H1 (cell line): ENCODE measurements around the gene USP49. TPM values are rescaled to one million over a fixed set of nuclear protein-coding genes. Genes with fewer than 3 reads are reported as not detected.

Experiments used
- CTCF ChIA-PET: fragments of 300-600 bp; sonication (Branson Sonifier 250); formaldehyde crosslinking; loops from one replicate; lab custom pipeline; 2021; ENCODE audit not compliant: partially characterized antibody; lab: Charles Lee
- POLR2A ChIA-PET: fragments of 300-600 bp; sonication (Branson Sonifier 250); formaldehyde crosslinking; loops from one replicate; lab custom pipeline; 2021; ENCODE audit warnings: inconsistent platforms; ENCODE audit not compliant: partially characterized antibody; lab: Charles Lee
- DNase-seq, 2 experiments: peaks; one replicate each; pipeline versions ENCODE4 v3.0.0 to v3.0.0-alpha.2; 2010 to 2022; ENCODE audit warnings: low spot score in 2 of 2, low read depth in 1 of 2, mixed read lengths in 1 of 2
- FAIRE-seq: peaks from 2 replicates; lab custom pipeline; 2011; peaks lifted over from hg19 to GRCh38; lab: Jason Lieb, UNC
- H2AFZ ChIP-seq: 2 replicates; pipeline ENCODE4 v1.8.1; 2012; ENCODE audit warnings: low read length, inconsistent platforms
- H2AK5ac ChIP-seq: 2 replicates; pipeline ENCODE4 v1.6.1; 2013; ENCODE audit warnings: low read depth, low read length
- H2BK120ac ChIP-seq: replicated peaks from 2 replicates; pipeline ENCODE3; 2013; ENCODE audit warnings: low read depth, low read length, inconsistent platforms
- H2BK12ac ChIP-seq: 2 replicates; pipeline ENCODE4 v1.6.1; 2013; ENCODE audit warnings: low read depth, low read length
- H2BK15ac ChIP-seq: 2 replicates; pipeline ENCODE4 v1.6.1; 2013; ENCODE audit warnings: low read length
- H2BK20ac ChIP-seq: 2 replicates; pipeline ENCODE4 v1.6.1; 2013; ENCODE audit warnings: low read length
- H2BK5ac ChIP-seq: 2 replicates; pipeline ENCODE4 v1.6.1; 2013; ENCODE audit warnings: low read depth, low read length
- H3K14ac ChIP-seq: 2 replicates; pipeline ENCODE4 v1.6.1; 2013; ENCODE audit warnings: inconsistent platforms; ENCODE audit not compliant: insufficient read length
- H3K18ac ChIP-seq: 2 replicates; pipeline ENCODE4 v1.6.1; 2013; ENCODE audit warnings: low read length; ENCODE audit errors: extremely low read depth
- H3K23ac ChIP-seq: 2 replicates; pipeline ENCODE4 v1.6.1; 2013; ENCODE audit warnings: inconsistent platforms; ENCODE audit not compliant: insufficient read length
- H3K23me2 ChIP-seq: 2 replicates; pipeline ENCODE4 v1.6.1; 2013; ENCODE audit warnings: low read depth, low read length
- H3K27ac ChIP-seq: 2 replicates; pipeline ENCODE4 v1.6.1; 2011; ENCODE audit warnings: low read depth, low read length, inconsistent platforms
- H3K27me3 ChIP-seq, 4 experiments: replicated peaks in 1 of 4; 1 replicate in 1 of 4; 2 replicates in 3 of 4; pipeline versions ENCODE4 v1.6.1 to v1.8.1; 2011 to 2013; ENCODE audit warnings: low read length in 3 of 4, mild to moderate bottlenecking in 3 of 4, inconsistent platforms in 2 of 4, mixed read lengths in 2 of 4, moderate library complexity in 1 of 4; ENCODE audit not compliant: control insufficient read depth in 3 of 4, insufficient read depth in 3 of 4; ENCODE audit errors: extremely low read depth in 1 of 4
- H3K36me3 ChIP-seq, 4 experiments: 2 replicates each; pipeline versions ENCODE4 v1.6.1 to v1.8.1; 2011 to 2013; ENCODE audit warnings: mild to moderate bottlenecking in 4 of 4, low read length in 3 of 4, moderate library complexity in 2 of 4, control low read depth in 1 of 4, inconsistent platforms in 1 of 4; ENCODE audit not compliant: insufficient read depth in 4 of 4, control insufficient read depth in 2 of 4
- H3K4ac ChIP-seq: replicated peaks from 2 replicates; pipeline ENCODE3; 2013; ENCODE audit warnings: low read length, low read depth, mixed read lengths, inconsistent platforms; ENCODE audit not compliant: insufficient read length
- H3K4me1 ChIP-seq, 4 experiments: replicated peaks in 1 of 4; 1 replicate in 1 of 4; 2 replicates in 3 of 4; pipeline versions ENCODE4 v1.6.1 to v1.8.1; 2011 to 2013; ENCODE audit warnings: low read length in 3 of 4, inconsistent platforms in 2 of 4, mixed read lengths in 1 of 4; ENCODE audit not compliant: insufficient read depth in 4 of 4, control insufficient read depth in 3 of 4
- H3K4me2 ChIP-seq, 2 experiments: 2 replicates each; pipeline versions ENCODE4 v1.6.1 to v1.8.1; 2011 to 2013; ENCODE audit warnings: low read depth in 2 of 2, low read length in 2 of 2, control low read depth in 1 of 2, inconsistent platforms in 1 of 2, mild to moderate bottlenecking in 1 of 2; ENCODE audit not compliant: insufficient read depth in 1 of 2
- H3K4me3 ChIP-seq, 4 experiments: fragments of 200-600, 300-600 bp in 1 of 4; sonication (generic), shearing (Covaris generic), sonication (Bioruptor Twin) in 1 of 4; 2 replicates each; pipeline versions ENCODE4 v1.5.1 to v1.8.1; 2011 to 2016; ENCODE audit warnings: low read length in 4 of 4, low read depth in 3 of 4, control low read depth in 2 of 4, inconsistent platforms in 2 of 4, mild to moderate bottlenecking in 2 of 4, mixed read lengths in 1 of 4, moderate library complexity in 1 of 4; ENCODE audit not compliant: insufficient read depth in 2 of 4; ENCODE audit errors: extremely low read depth in 1 of 4
- H3K56ac ChIP-seq: replicated peaks from 2 replicates; pipeline ENCODE3; 2013; ENCODE audit warnings: low read depth, mild to moderate bottlenecking, mixed read lengths, low read length, inconsistent platforms; ENCODE audit not compliant: insufficient read length
- H3K79me1 ChIP-seq: 2 replicates; pipeline ENCODE4 v1.6.1; 2013; ENCODE audit warnings: low read depth, low read length, control low read depth
- H3K79me2 ChIP-seq, 2 experiments: 2 replicates each; pipeline versions ENCODE4 v1.6.1 to v1.8.1; 2012 to 2013; ENCODE audit warnings: low read length in 2 of 2, mild to moderate bottlenecking in 2 of 2, inconsistent platforms in 1 of 2; ENCODE audit not compliant: insufficient read depth in 2 of 2, control insufficient read depth in 1 of 2
- H3K9ac ChIP-seq, 4 experiments: replicated peaks in 1 of 4; 1 replicate in 1 of 4; 2 replicates in 3 of 4; pipeline versions ENCODE4 v1.6.1 to v1.8.1; 2011 to 2013; ENCODE audit warnings: low read depth in 3 of 4, low read length in 3 of 4, control low read depth in 2 of 4, mild to moderate bottlenecking in 2 of 4, moderate library complexity in 2 of 4, inconsistent platforms in 1 of 4; ENCODE audit errors: extremely low read depth in 1 of 4
- H3K9me3 ChIP-seq, 2 experiments: 2 replicates each; pipeline versions ENCODE4 v1.6.1 to v1.8.1; 2012 to 2013; ENCODE audit warnings: mild to moderate bottlenecking in 2 of 2, moderate library complexity in 2 of 2, control low read depth in 1 of 2, inconsistent platforms in 1 of 2, low read depth in 1 of 2, low read length in 1 of 2, mixed read lengths in 1 of 2; ENCODE audit not compliant: insufficient read depth in 2 of 2
- H4K20me1 ChIP-seq, 2 experiments: replicated peaks in 1 of 2; 2 replicates each; pipeline versions ENCODE3 to v1.8.1; 2011 to 2013; ENCODE audit warnings: inconsistent platforms in 2 of 2, low read length in 2 of 2, mild to moderate bottlenecking in 1 of 2; ENCODE audit not compliant: insufficient read depth in 2 of 2, control insufficient read depth in 1 of 2
- H4K5ac ChIP-seq: 2 replicates; pipeline ENCODE4 v1.6.1; 2013; ENCODE audit warnings: low read length, low read depth, mixed read lengths, inconsistent platforms; ENCODE audit not compliant: insufficient read length
- H4K8ac ChIP-seq: 2 replicates; pipeline ENCODE4 v1.8.0; 2013; ENCODE audit warnings: mild to moderate bottlenecking, moderate library complexity, low read length, inconsistent platforms; ENCODE audit not compliant: insufficient read depth; ENCODE audit errors: extremely low read depth
- H4K91ac ChIP-seq: replicated peaks from 2 replicates; pipeline ENCODE3; 2013; ENCODE audit warnings: low read length, mixed read lengths, inconsistent platforms; ENCODE audit not compliant: insufficient read length
- CTCF ChIP-seq, 3 experiments: IDR thresholded peaks; 1 replicate in 2 of 3; 2 replicates in 1 of 3; pipeline versions ENCODE4 v1.5.1 to v1.6.1; 2011; ENCODE audit warnings: low read length in 3 of 3, mild to moderate bottlenecking in 3 of 3, inconsistent platforms in 2 of 3, low read depth in 1 of 3, moderate library complexity in 1 of 3; ENCODE audit not compliant: insufficient read depth in 1 of 3; ENCODE audit errors: control extremely low read depth in 1 of 3
- RAD21 ChIP-seq, 2 experiments: IDR thresholded peaks in 1 of 2; conservative IDR thresholded peaks in 1 of 2; 2 replicates each; pipeline ENCODE4 v1.6.1; 2011; ENCODE audit warnings: low read depth in 2 of 2, low read length in 2 of 2, improper control_type of control experiment in 1 of 2, inconsistent platforms in 1 of 2, mild to moderate bottlenecking in 1 of 2, moderate library complexity in 1 of 2
- SAP30 ChIP-seq: fragments of 300-600 bp; sonication (generic); IDR thresholded peaks from 2 replicates; pipeline ENCODE4 v1.7.1; 2012; ENCODE audit warnings: low read length, moderate library complexity, mild to moderate bottlenecking, inconsistent platforms; ENCODE audit not compliant: insufficient read depth, insufficient replicate concordance
- WGBS, 2 experiments: shearing (Covaris generic) in 1 of 2; methylation state at CpG; one replicate each; pipeline versions ENCODE4 v1.1.6 to v1.1.7; 2013 to 2015; ENCODE audit warnings: low lambda C conversion rate in 2 of 2, mixed read lengths in 2 of 2, inconsistent platforms in 1 of 2, low coverage in 1 of 2, missing lambda C conversion rate in 1 of 2; ENCODE audit not compliant: insufficient replicate concordance in 2 of 2, insufficient coverage in 1 of 2, insufficient read length in 1 of 2; ENCODE audit errors: extremely low coverage in 1 of 2, missing lambda C conversion rate in 1 of 2; 5-methylcytosine and 5-hydroxymethylcytosine counted together
- polyA plus RNA-seq, 7 experiments: library from polyadenylated mRNA; depleted of rRNA in 3 of 7; stranded (reverse) in 5 of 7; unstranded in 2 of 7; fragments of >200 nt in 5 of 7; fragments of 200-250 nt in 2 of 7; gene quantifications; 1 replicate in 5 of 7; 2 replicates in 1 of 7; 4 replicates in 1 of 7; pipeline versions ENCODE4 v1.2.1 to v1.2.3, GENCODE V29; 2011 to 2013; ENCODE audit warnings: missing spikeins in 2 of 7, mixed read lengths in 2 of 7
- total RNA-seq: library from RNA; stranded (reverse); fragmentation: NEBNext Ultra II Directional; extraction: Animal tissue kit (Norgen Biotek cat#: 25700); gene quantifications from 2 replicates; pipeline ENCODE4 v1.2.1, GENCODE V29; 2021

The USP49 gene
- total and polyA plus RNA-seq, 2 of the 8 experiments (the other 6 are each of a cell fraction or from before 2014, with no cell fraction given), result 6.9 to 24.4 TPM

- Histone ChIP-seq H3K27me3 (no peaks in the 10 kb centered on the region), H3K79me1 (no peaks in the 10 kb centered on the region), H2AK5ac (no peak overlapping the region), H4K20me1 (peaks cover 0 to 2% of the 10 kb centered on the region in 2 experiments), H3K4me3 (no peak overlapping the region), H3K9me3 (no peaks in the 10 kb centered on the region), H2BK5ac (no peak overlapping the region), H3K36me3 (peaks cover 4 to 14% (median 10%) of the 10 kb centered on the region in 4 experiments), H2BK120ac (no peak overlapping the region), H3K79me2 (no peaks in the 10 kb centered on the region), H2BK12ac (no peak overlapping the region), H3K56ac (no peak overlapping the region), H3K18ac (no peak overlapping the region), H3K14ac (no peak overlapping the region), H3K27ac (no peak overlapping the region), H3K4ac (no peak overlapping the region), H2BK15ac (no peak overlapping the region), H2BK20ac (no peak overlapping the region), H3K23me2 (no peaks in the 10 kb centered on the region), H3K4me2 (no peak overlapping the region), H4K5ac (no peak overlapping the region), H2AFZ (no peak overlapping the region), H3K23ac (no peak overlapping the region), H3K4me1 (no peaks in the 10 kb centered on the region), H3K9ac (no peak overlapping the region), H4K91ac (no peak overlapping the region), H4K8ac (no peak overlapping the region)
- peak; percentile 25 to 56 (median 44) for TF ChIP-seq CTCF (IDR thresholded peaks at IDR 0.05; ENCODE audit: control extremely low read depth in 1 of 3, insufficient read depth in 1 of 3, low read depth in 1 of 3, low read length in 3 of 3)
- peak; percentile 49 to 65 for TF ChIP-seq RAD21 (IDR thresholded peaks at IDR 0.05 in 1 of 2, conservative IDR thresholded peaks at IDR 0.05 in 1 of 2; ENCODE audit: low read depth in 2 of 2, low read length in 2 of 2)
- TF ChIP-seq SAP30, result no peak
- DNase-seq, result peak in 1 of 2 experiments; percentile 53
- no peak for FAIRE-seq
- WGBS, 2 experiments, result 89% methylated on average over 1 of the region's 1 CpG; no CpG with 5 or more reads in 1 of the 2 experiments
- CTCF ChIA-PET, result interaction anchor here (1.0 to 1.5 kb wide), 4 partner anchors 15 to 143 kb away, joined by 4 to 5 read pairs (median 4); partner anchors contain the start of gene TOMM6
- POLR2A ChIA-PET, result interaction anchor here (0.8 kb wide), 1 partner anchor 46 kb away, joined by 3 read pairs; no protein-coding TSS in a partner anchor
Measured at GRCh38 chr6:41901882-41902519, 6.8 kb upstream of the USP49 start.
